NCI-H524 treated with DMSO at 0.1 percent for 48 hours (cell line): Measurements from ENCODE around the gene COTL1.

Experiments
- DNase-seq: peaks from one replicate; lab custom pipeline; 2025; lab: John Stamatoyannopoulos, UW

The COTL1 gene, protein sequence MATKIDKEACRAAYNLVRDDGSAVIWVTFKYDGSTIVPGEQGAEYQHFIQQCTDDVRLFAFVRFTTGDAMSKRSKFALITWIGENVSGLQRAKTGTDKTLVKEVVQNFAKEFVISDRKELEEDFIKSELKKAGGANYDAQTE

GRCh38 chr16:84617791-84618580 lies at the start of gene COTL1:
TSS of gene COTL1 (minus strand) at chr16:84618078. CDS start at chr16:84617914, 164 bp downstream.
- peak; percentile 65 for DNase-seq

DNA sequence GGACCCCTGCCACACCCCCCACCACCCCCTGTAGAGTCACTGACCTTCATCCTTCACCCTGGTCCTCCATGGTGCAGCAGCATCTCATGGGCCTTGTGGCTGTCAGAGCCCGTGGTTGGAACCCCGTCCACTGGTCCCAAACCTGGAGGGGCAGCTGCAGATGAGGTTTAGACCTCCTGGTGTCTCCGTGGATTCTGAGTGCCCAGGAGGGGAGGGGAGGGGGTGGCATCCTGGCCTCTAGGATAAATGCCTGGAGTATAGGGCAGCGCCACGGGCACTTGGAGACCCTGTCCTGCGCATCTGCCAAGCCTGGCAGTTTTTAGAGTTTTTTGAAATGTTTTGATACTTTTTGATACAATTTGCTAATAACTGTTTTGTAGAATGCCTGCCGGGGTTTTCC lies 48.0 kb upstream of the COTL1 start:
- no peak for DNase-seq

GRCh38 chr16:84665359-84665758 lies 47.5 kb upstream of the COTL1 start:
- no peak for DNase-seq

GRCh38 chr16:84663433-84664101 lies 45.7 kb upstream of the COTL1 start:
- DNase-seq, result no peak

DNA sequence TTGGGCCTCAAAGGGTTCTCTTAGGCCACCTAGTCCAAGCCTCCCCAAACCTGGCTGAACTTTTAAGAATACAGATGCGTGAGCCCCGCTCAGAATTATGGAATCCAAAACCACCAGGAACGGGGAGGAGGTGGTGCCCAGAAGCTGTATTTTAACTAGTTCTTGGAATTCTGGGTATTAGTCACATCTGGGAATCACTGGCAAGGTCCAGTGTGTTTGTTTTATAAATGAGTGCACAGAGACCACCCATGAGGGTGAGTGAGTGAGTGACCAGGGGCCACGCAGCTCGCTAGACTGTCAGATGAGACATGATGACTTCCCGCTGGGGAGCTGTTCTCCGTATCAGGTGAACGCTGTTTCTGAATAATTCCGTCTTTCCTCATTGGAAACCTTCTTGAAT lies 44.6 kb upstream of the COTL1 start:
- DNase-seq, result no peak

DNA sequence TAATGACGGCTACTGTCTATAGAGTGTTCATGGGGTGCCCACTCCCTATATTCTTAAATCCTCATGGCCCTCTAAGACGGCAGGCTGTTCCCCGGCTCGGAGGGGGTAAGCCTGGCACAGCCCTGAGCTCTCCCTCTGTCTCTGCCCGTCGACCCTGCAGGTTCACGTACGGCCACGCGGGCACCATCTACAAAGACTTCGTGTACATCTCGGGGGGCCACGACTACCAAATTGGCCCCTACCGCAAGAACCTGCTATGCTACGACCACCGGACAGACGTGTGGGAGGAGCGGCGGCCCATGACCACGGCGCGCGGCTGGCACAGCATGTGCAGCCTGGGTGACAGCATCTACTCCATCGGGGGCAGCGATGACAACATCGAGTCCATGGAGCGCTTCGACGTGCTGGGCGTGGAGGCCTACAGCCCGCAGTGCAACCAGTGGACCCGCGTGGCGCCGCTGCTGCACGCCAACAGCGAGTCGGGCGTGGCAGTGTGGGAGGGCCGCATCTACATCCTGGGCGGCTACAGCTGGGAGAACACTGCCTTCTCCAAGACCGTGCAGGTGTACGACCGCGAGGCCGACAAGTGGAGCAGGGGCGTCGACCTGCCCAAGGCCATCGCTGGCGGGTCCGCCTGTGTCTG lies 43.7 kb upstream of the COTL1 start:
- DNase-seq, result no peak

DNA sequence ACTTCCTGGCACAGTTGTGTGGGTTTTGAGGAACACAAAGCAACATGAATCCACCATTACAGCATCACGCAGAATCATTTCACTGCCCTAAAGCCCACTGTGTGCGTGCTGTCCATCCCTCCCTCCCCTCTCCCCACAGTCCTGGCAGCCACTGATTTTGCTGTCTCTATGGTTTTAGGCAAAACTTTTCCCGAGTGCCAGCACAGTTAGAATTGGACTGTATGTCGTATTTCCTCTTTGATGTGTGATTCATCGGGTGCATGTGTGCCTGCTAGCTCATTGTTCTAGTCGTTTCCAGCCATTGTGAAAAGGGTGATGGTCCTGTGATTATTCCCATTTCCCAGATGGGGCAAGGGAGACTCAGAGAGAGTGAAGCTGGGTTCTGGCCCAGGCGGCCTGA lies 43.1 kb upstream of the COTL1 start:
- DNase-seq, result no peak

DNA sequence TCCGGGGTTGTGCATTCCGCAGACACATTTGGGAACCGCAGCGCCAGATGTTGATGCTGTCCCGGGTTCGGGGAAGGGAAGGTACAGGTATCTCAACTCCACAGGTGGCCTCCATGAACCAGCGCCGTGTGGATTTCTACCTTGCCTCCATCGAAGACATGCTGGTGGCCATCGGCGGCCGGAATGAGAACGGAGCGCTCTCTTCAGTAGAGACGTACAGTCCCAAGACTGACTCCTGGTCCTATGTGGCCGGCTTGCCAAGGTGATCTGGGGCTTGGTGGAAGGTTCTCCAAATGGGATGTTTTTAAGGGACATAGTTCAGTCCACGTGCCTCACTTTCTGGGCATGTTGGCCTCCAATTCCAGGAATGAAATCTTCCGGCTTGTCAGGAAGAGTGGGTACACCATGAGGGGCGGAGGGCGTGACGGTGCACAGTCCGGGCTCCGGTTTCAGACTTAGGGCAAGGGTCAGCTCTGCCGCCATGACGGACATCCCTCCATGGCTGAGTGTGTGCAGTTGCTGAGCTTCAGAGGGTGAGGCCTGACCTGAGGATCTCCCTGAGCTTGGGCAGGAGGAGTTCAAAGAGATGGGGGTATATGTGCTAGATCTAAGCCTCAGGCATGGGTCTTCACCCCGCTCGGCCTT lies 41.9 kb upstream of the COTL1 start:
- DNase-seq, result no peak

DNA sequence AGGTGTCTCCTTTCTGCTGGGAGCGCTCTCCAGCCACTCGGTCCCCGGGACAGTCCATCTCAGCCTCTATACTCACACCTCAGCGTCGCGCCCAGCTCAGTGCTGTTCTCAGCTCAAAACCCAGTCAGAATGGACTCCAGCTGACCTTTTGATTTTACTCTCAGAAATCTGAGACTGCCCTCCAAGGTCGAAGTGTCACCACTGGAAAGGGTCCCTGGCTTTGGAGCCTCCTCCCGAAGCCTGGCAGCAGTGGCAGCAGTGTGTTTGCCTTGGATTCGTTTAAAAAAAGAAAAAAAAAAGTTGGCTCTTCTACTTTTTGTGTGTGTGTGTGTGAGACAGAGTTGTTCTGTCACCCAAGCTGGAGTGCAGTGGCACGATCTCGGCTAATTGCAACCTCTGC lies 40.8 kb upstream of the COTL1 start:
- no peak for DNase-seq

- no peak for DNase-seq
Observed at GRCh38 chr16:84657229-84657837, 39.5 kb upstream of the COTL1 start.

DNA sequence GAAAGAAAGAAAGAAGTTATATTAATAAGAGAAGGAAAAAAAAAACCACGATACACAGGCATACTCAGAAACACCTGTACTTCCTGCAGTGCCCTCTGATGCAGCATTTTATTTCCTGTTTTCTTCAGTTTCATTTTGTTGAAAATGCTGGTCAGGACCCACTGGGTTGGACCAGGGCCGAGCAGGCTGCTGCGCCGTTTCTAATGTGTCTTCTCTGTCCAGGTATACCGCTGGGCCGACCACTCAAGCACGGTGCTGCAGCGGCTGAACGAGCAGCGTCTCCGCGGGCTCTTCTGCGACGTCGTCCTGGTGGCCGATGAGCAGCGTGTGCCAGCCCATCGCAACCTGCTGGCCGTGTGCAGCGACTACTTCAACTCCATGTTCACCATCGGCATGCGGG lies 38.8 kb upstream of the COTL1 start:
- no peak for DNase-seq

- no peak for DNase-seq
Observed at GRCh38 chr16:84654998-84655397, 37.1 kb upstream of the COTL1 start.

DNA sequence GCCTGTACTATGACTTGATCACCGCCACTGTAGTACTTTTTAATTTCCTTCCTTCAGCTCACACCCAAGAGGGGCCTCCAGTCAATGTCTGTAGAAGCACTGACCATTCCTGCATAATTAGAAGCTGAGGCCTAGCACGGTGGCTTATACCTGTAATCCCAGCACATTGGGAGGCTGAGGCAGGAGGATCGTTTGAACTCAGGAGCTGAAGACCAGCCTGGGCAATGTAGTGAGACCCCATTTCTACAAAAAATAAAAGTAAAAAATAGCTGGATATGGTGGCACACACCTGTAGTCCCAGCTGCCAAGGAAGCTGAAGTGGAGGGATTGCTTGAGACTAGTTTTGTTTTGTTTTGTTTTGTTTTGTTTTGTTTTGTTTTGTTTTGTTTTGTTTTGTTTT lies 36.4 kb upstream of the COTL1 start:
- DNase-seq, result no peak

- DNase-seq, result no peak
Observed at GRCh38 chr16:84652566-84652965, 34.7 kb upstream of the COTL1 start.

- DNase-seq, result no peak
Observed at GRCh38 chr16:84650062-84650991, 32.4 kb upstream of the COTL1 start.

GRCh38 chr16:84649511-84649861 lies 31.6 kb upstream of the COTL1 start:
- no peak for DNase-seq

DNA sequence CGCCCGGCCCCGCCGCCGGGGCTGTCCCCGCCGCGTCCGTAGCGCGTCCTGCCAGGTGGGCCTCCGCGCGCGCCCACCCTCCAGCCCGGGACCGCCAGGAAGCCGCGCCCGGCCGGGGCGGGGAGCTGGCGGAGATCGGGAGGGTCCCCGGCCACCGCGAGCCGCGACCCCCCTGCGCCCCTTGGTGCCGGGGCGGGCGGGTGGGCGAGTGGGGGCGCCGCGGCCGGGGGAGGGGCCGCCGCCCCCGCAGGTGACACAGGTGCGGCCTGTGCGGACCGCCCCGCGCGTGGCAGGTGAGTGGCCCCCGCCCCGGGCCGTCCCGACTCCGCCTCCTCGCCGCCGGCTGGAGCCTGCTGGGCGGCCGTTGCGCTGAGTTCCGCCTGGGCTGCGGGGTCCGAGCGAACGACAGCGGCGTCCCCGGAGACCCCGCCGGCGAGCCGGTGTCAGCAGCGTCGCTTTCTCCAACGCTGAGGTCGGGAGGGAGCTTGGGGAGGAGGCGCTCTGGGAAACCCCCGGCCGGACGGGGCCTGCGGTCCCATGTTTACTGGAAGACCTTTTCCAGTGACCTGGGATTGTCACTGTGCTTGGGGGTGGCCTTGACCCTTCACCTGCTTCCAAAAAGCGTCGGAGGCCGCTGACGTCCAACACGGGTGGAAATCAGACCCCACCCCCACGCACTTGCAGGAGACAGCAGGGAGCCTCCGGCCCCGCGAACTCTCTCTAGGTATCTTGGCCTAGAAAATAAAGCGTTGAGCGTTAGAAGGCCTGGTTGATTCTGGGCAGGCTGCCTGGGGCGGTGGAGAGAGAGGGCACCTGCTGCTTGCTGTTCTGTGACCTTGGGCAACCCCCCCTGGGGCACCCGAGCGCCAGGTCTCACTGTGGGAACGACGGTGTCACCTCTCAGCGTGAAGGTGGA lies 31.0 kb upstream of the COTL1 start:
- DNase-seq, result no peak

DNA sequence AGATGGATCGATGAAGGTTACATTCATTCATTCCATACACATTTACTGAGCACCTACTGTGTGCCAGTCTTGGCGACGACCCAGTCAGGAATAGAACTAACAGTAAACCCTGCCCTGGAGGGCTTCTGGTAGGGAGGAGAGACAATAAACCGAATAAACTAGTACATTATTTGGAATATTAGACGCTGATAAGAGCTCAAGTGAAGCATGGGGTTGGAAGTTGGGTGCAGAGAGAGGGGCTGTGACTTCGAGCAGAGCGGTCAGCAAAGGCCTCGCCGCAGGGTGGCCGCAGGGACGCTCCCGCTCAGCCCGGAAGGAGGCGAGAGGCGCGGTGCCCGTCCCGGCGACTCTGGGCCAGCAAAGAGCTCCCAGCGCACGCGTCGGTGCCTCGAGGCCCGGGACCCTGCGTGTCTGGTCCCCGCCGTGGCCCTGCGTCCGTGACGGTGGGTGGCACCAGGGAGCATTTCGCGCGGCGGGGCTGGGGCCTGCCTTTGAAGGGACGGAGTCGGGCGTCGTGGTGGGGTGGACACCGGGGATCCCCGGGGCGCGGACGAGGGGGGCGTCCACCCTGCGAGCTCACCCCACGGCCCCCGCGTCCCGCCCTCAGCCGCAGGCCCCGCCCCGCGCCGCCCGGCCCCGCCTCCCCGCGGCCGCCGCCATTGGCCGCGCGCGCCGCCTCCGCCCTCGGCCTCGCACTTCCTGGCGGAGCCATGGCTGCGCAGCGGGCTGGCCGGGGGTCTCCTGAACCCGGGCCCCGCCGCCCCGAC lies 30.1 kb upstream of the COTL1 start, which contains the start of gene KLHL36:
TSS of gene KLHL36 (plus strand) at position 684 of the 767 bp plus-strand sequence. CDS start 2,357 bp downstream, outside the sequence.
- no peak for DNase-seq

DNA sequence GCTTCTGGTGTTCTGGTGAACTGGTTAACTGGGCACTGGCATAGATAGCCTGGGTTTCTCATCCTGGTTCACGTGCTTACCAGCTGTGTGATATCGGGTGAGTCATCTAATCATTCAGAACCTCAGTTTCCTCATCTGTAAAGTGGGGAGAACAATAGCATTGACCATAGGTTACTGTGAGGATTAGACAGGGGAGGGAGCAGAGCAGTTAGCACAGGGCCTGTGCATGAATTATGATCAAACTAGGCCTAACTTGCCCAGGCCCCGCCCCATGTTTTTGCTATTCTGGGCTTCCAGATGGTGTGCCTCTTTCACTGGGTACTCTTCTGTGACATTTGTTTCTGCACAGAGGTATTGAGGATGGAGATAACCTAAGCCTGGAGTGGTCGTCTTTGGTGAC lies 25.8 kb upstream of the COTL1 start:
- DNase-seq, result peak; percentile 86
